Calu3 (cell line): ENCODE results near the gene PDE7B. TPM values are rescaled to one million over a fixed set of nuclear protein-coding genes. Genes with fewer than 3 reads are reported as not detected.

Experiments
- BruUV-seq: library from RNA; stranded (reverse); fragments of 400-500 nt; replicated peaks from 2 replicates; lab custom pipeline; 2021; lab: Mats Ljungman, UMichigan
- CTCF ChIA-PET: fragments of 300-600 bp; sonication (Branson Sonifier 250); formaldehyde crosslinking; loops from one replicate; lab custom pipeline; 2022; ENCODE audit warnings: antibody characterized with exemption; lab: Charles Lee
- DNase-seq: peaks from one replicate; pipeline ENCODE4 v3.0.0; 2022
- H3K27ac Mint-ChIP-seq: one replicate; pipeline ENCODE4 v1.8.0; 2022; ENCODE audit warnings: mixed read lengths; ENCODE audit not compliant: unreplicated experiment
- H3K27me3 Mint-ChIP-seq: one replicate; pipeline ENCODE4 v1.8.0; 2022; ENCODE audit warnings: mixed read lengths; ENCODE audit not compliant: unreplicated experiment
- H3K36me3 Mint-ChIP-seq: one replicate; pipeline ENCODE4 v1.8.0; 2022; ENCODE audit warnings: mild to moderate bottlenecking, moderate library complexity, mixed read lengths; ENCODE audit not compliant: insufficient read depth, unreplicated experiment
- H3K4me1 Mint-ChIP-seq: one replicate; pipeline ENCODE4 v1.8.0; 2022; ENCODE audit warnings: mild to moderate bottlenecking, low read depth, mixed read lengths; ENCODE audit not compliant: unreplicated experiment
- H3K4me3 Mint-ChIP-seq: one replicate; pipeline ENCODE4 v1.8.0; 2022; ENCODE audit warnings: mild to moderate bottlenecking, low read depth, moderate library complexity, mixed read lengths; ENCODE audit not compliant: unreplicated experiment
- H3K9me3 Mint-ChIP-seq: one replicate; pipeline ENCODE4 v1.8.0; 2022; ENCODE audit warnings: low read depth, mixed read lengths; ENCODE audit not compliant: unreplicated experiment
- CTCF ChIP-seq: fragments of 200-600 bp; IDR thresholded peaks from one replicate; pipeline ENCODE4 v1.8.0; 2022; ENCODE audit warnings: antibody characterized with exemption; ENCODE audit not compliant: unreplicated experiment
- intact Hi-C: fragments of 100-400 bp; cut with micrococcal nuclease; formaldehyde crosslinking; loops from one replicate; pipeline ENCODE4 v1.10.0; 2022; ENCODE audit not compliant: unreplicated experiment
- total RNA-seq: library from RNA; stranded (reverse); gene quantifications from 2 replicates; pipeline ENCODE4 v1.2.3, GENCODE V29; 2022

Gene PDE7B
- total RNA-seq, 1 experiment from 2014 or later, result 0.09 TPM

GRCh38 chr6:136144251-136145023, 292.9 kb downstream of the PDE7B start:
- Mint-ChIP-seq H3K9me3 (no peaks in the 10 kb centered on the region), H3K36me3 (no peaks in the 10 kb centered on the region), H3K4me1 (no peaks in the 10 kb centered on the region), H3K27me3 (no peaks in the 10 kb centered on the region), H3K27ac (no peak overlapping the region), H3K4me3 (no peak overlapping the region)
- CTCF ChIA-PET, result interaction anchor here (0.5 kb wide), 1 partner anchor 361 kb away, joined by 4 read pairs; no protein-coding TSS in a partner anchor
- no peak for TF ChIP-seq CTCF
- DNase-seq, result no peak
- intact Hi-C loops, result no loop called here
- no TSS peak for BruUV-seq

- CTCF ChIA-PET, result interaction anchor here (1.3 kb wide), 1 partner anchor 9 kb away, joined by 3 read pairs; no protein-coding TSS in a partner anchor
- H3K27me3 Mint-ChIP-seq, result no peaks in the 10 kb centered on the region
- no peaks in the 10 kb centered on the region for H3K9me3 Mint-ChIP-seq
- intact Hi-C loops, result no loop called here
- BruUV-seq, result no TSS peak
- H3K4me1 Mint-ChIP-seq, result no peaks in the 10 kb centered on the region
- no peak for TF ChIP-seq CTCF
- no peaks in the 10 kb centered on the region for H3K36me3 Mint-ChIP-seq
- no peak for DNase-seq
- H3K27ac Mint-ChIP-seq, result no peak overlapping the region
- H3K4me3 Mint-ChIP-seq, result no peak overlapping the region
Observed at GRCh38 chr6:136146130-136146529, 294.6 kb downstream of the PDE7B start.

- Mint-ChIP-seq H3K4me1 (no peaks in the 10 kb centered on the region), H3K9me3 (no peaks in the 10 kb centered on the region), H3K27ac (no peak overlapping the region), H3K4me3 (no peak overlapping the region), H3K36me3 (no peaks in the 10 kb centered on the region), H3K27me3 (no peaks in the 10 kb centered on the region)
- no peak for DNase-seq
- CTCF ChIA-PET, result interaction anchor here (1.3 kb wide), 1 partner anchor 10 kb away, joined by 3 read pairs; no protein-coding TSS in a partner anchor
- intact Hi-C loops, result no loop called here
- TF ChIP-seq CTCF, result no peak
- BruUV-seq, result no TSS peak
Observed at GRCh38 chr6:136147342-136147741, 295.8 kb downstream of the PDE7B start.

GRCh38 chr6:136148051-136148450, 296.6 kb downstream of the PDE7B start:
- intact Hi-C loops, result no loop called here
- CTCF ChIA-PET, result interaction anchor here (0.7 kb wide), 1 partner anchor 66 kb away, joined by 3 read pairs; no protein-coding TSS in a partner anchor
- H3K9me3 Mint-ChIP-seq, result no peaks in the 10 kb centered on the region
- no peaks in the 10 kb centered on the region for H3K27me3 Mint-ChIP-seq
- H3K4me3 Mint-ChIP-seq, result no peak overlapping the region
- no peak for DNase-seq
- TF ChIP-seq CTCF, result no peak
- no peaks in the 10 kb centered on the region for H3K4me1 Mint-ChIP-seq
- H3K27ac Mint-ChIP-seq, result no peak overlapping the region
- H3K36me3 Mint-ChIP-seq, result no peaks in the 10 kb centered on the region
- BruUV-seq, result no TSS peak
